Mesendoderm (in vitro differentiated cells): ENCODE results near the gene IKBKE.

Experiments used
- DNase-seq: peaks from one replicate; pipeline ENCODE4 v3.0.0; 2013
- H2AK5ac ChIP-seq: 2 replicates; pipeline ENCODE4 v1.6.1; 2013; ENCODE audit warnings: low read length, inconsistent platforms
- H2BK120ac ChIP-seq: 2 replicates; pipeline ENCODE4 v1.6.1; 2013; ENCODE audit warnings: low read depth, mild to moderate bottlenecking, low read length, moderate library complexity, mixed read lengths
- H2BK15ac ChIP-seq: replicated peaks from 2 replicates; pipeline ENCODE4 v1.6.1; 2013; ENCODE audit warnings: low read depth, mild to moderate bottlenecking, moderate library complexity
- H2BK5ac ChIP-seq: 2 replicates; pipeline ENCODE4 v1.6.1; 2013; ENCODE audit warnings: low read length, inconsistent platforms
- H3K18ac ChIP-seq: 2 replicates; pipeline ENCODE4 v1.6.1; 2013; ENCODE audit warnings: mild to moderate bottlenecking, low read length, mixed read lengths
- H3K23ac ChIP-seq: one replicate; pipeline ENCODE4 v1.6.1; 2013; ENCODE audit warnings: low read length
- H3K27ac ChIP-seq: 2 replicates; pipeline ENCODE4 v1.5.1; 2013; ENCODE audit warnings: low read depth, mild to moderate bottlenecking, inconsistent platforms, low read length, moderate library complexity
- H3K27me3 ChIP-seq: 2 replicates; pipeline ENCODE4 v1.6.1; 2013; ENCODE audit warnings: low read length, control low read depth, mild to moderate bottlenecking, inconsistent platforms; ENCODE audit not compliant: insufficient read depth, poor library complexity
- H3K36me3 ChIP-seq: 2 replicates; pipeline ENCODE4 v1.6.1; 2013; ENCODE audit warnings: low read length, inconsistent platforms; ENCODE audit not compliant: control insufficient read depth, insufficient read depth
- H3K4ac ChIP-seq: one replicate; pipeline ENCODE4 v1.6.1; 2013; ENCODE audit warnings: low read depth, mild to moderate bottlenecking, low read length, moderate library complexity
- H3K4me1 ChIP-seq: 2 replicates; pipeline ENCODE4 v1.6.1; 2013; ENCODE audit warnings: low read depth, low read length, inconsistent platforms; ENCODE audit not compliant: control insufficient read depth
- H3K4me2 ChIP-seq: 2 replicates; pipeline ENCODE4 v1.6.1; 2013; ENCODE audit warnings: low read length
- H3K4me3 ChIP-seq: 2 replicates; pipeline ENCODE4 v1.5.1; 2013; ENCODE audit warnings: mild to moderate bottlenecking, low read length
- H3K56ac ChIP-seq: one replicate; pipeline ENCODE4 v1.6.1; 2013; ENCODE audit warnings: low read length
- H3K79me1 ChIP-seq: 2 replicates; pipeline ENCODE4 v1.6.1; 2013; ENCODE audit warnings: low read length, inconsistent platforms
- H3K79me2 ChIP-seq: 2 replicates; pipeline ENCODE4 v1.6.1; 2013; ENCODE audit warnings: mild to moderate bottlenecking, low read length; ENCODE audit not compliant: control insufficient read depth, insufficient read depth
- H3K9ac ChIP-seq: 2 replicates; pipeline ENCODE4 v1.6.1; 2013; ENCODE audit warnings: low read length, inconsistent platforms
- H4K5ac ChIP-seq: one replicate; pipeline ENCODE4 v1.6.1; 2013; ENCODE audit warnings: low read length
- H4K8ac ChIP-seq: one replicate; pipeline ENCODE4 v1.6.1; 2013; ENCODE audit warnings: low read depth, mild to moderate bottlenecking, control low read depth, low read length, moderate library complexity
- WGBS: extraction: QIAGEN DNeasy Blood & Tissue Kit; methylation state at CpG from one replicate; pipeline ENCODE4 v1.1.7; 2013; ENCODE audit warnings: low lambda C conversion rate, missing lambda C conversion rate; ENCODE audit not compliant: insufficient coverage; ENCODE audit errors: extremely low coverage; 5-methylcytosine and 5-hydroxymethylcytosine counted together

IKBKE gene

GRCh38 chr1:206538901-206539640 lies 68.8 kb downstream of the IKBKE start:
- no peak overlapping the region for H3K23ac ChIP-seq
- no peak overlapping the region for H2BK5ac ChIP-seq
- H3K79me2 ChIP-seq = no peaks in the 10 kb centered on the region
- H3K27me3 ChIP-seq = no peaks in the 10 kb centered on the region
- no peak overlapping the region for H3K4me3 ChIP-seq
- H4K8ac ChIP-seq = no peak overlapping the region
- DNase-seq = no peak
- H3K4me1 ChIP-seq = no peaks in the 10 kb centered on the region
- no peak overlapping the region for H3K18ac ChIP-seq
- no peak overlapping the region for H3K9ac ChIP-seq
- no peak overlapping the region for H3K56ac ChIP-seq
- no peak overlapping the region for H2BK15ac ChIP-seq
- H3K4ac ChIP-seq = no peak overlapping the region
- H3K4me2 ChIP-seq = no peak overlapping the region
- WGBS = no CpG with 5 or more reads among the region's 10 CpGs
- H2AK5ac ChIP-seq = no peak overlapping the region
- H4K5ac ChIP-seq = no peak overlapping the region
- no peaks in the 10 kb centered on the region for H3K36me3 ChIP-seq
- no peaks in the 10 kb centered on the region for H3K79me1 ChIP-seq
- H2BK120ac ChIP-seq = no peak overlapping the region
- H3K27ac ChIP-seq = no peak overlapping the region

- Histone ChIP-seq H2BK120ac (no peak overlapping the region), H3K4ac (no peak overlapping the region), H2BK15ac (no peak overlapping the region), H3K18ac (no peak overlapping the region), H3K27me3 (no peaks in the 10 kb centered on the region), H4K8ac (no peak overlapping the region), H2AK5ac (no peak overlapping the region), H4K5ac (no peak overlapping the region), H3K9ac (no peak overlapping the region), H3K4me2 (no peak overlapping the region), H3K4me1 (no peaks in the 10 kb centered on the region), H2BK5ac (no peak overlapping the region), H3K79me1 (no peaks in the 10 kb centered on the region), H3K56ac (no peak overlapping the region), H3K79me2 (no peaks in the 10 kb centered on the region), H3K23ac (no peak overlapping the region), H3K36me3 (no peaks in the 10 kb centered on the region), H3K27ac (no peak overlapping the region), H3K4me3 (no peak overlapping the region)
- no peak for DNase-seq
- WGBS = no CpG with 5 or more reads among the region's 8 CpGs
Measured at GRCh38 chr1:206540044-206540780, 69.9 kb downstream of the IKBKE start.

GRCh38 chr1:206541236-206541833 lies 71.1 kb downstream of the IKBKE start:
- no peak for DNase-seq
- Histone ChIP-seq H3K4ac (no peak overlapping the region), H2AK5ac (no peak overlapping the region), H3K23ac (no peak overlapping the region), H3K9ac (no peak overlapping the region), H3K56ac (no peak overlapping the region), H3K36me3 (no peaks in the 10 kb centered on the region), H3K4me2 (no peak overlapping the region), H3K18ac (no peak overlapping the region), H2BK120ac (no peak overlapping the region), H2BK15ac (no peak overlapping the region), H3K27ac (no peak overlapping the region), H3K79me2 (no peaks in the 10 kb centered on the region), H3K4me1 (no peaks in the 10 kb centered on the region), H3K27me3 (no peaks in the 10 kb centered on the region), H4K8ac (no peak overlapping the region), H3K4me3 (no peak overlapping the region), H4K5ac (no peak overlapping the region), H2BK5ac (no peak overlapping the region), H3K79me1 (no peaks in the 10 kb centered on the region)
- WGBS = no CpG with 5 or more reads among the region's 7 CpGs

GRCh38 chr1:206544562-206545257 lies 74.4 kb downstream of the IKBKE start:
- no peaks in the 10 kb centered on the region for H3K79me2 ChIP-seq

GRCh38 chr1:206545351-206545750 lies 75.1 kb downstream of the IKBKE start:
- H3K79me2 ChIP-seq = no peaks in the 10 kb centered on the region
- no peak overlapping the region for H2AK5ac ChIP-seq
- no peak overlapping the region for H3K4ac ChIP-seq
- H3K27me3 ChIP-seq = no peaks in the 10 kb centered on the region
- H3K23ac ChIP-seq = no peak overlapping the region
- no peak overlapping the region for H3K9ac ChIP-seq
- no peak overlapping the region for H3K27ac ChIP-seq
- no peak overlapping the region for H4K8ac ChIP-seq
- H3K4me3 ChIP-seq = no peak overlapping the region
- no peak overlapping the region for H2BK15ac ChIP-seq
- no peaks in the 10 kb centered on the region for H3K79me1 ChIP-seq
- H3K4me1 ChIP-seq = no peaks in the 10 kb centered on the region
- H3K56ac ChIP-seq = no peak overlapping the region
- H2BK5ac ChIP-seq = no peak overlapping the region
- H4K5ac ChIP-seq = no peak overlapping the region
- no CpG with 5 or more reads among the region's 1 CpG for WGBS
- no peak overlapping the region for H3K18ac ChIP-seq
- DNase-seq = no peak
- no peak overlapping the region for H2BK120ac ChIP-seq
- no peaks in the 10 kb centered on the region for H3K36me3 ChIP-seq
- no peak overlapping the region for H3K4me2 ChIP-seq

More at GRCh38 chr1:206544562-206545257, 74.4 kb downstream of the IKBKE start:
- Histone ChIP-seq H4K5ac (no peak overlapping the region), H3K56ac (no peak overlapping the region), H3K9ac (no peak overlapping the region), H3K4me3 (no peak overlapping the region), H3K36me3 (no peaks in the 10 kb centered on the region), H3K27ac (no peak overlapping the region), H3K23ac (no peak overlapping the region), H2BK120ac (no peak overlapping the region), H3K18ac (no peak overlapping the region), H3K79me1 (no peaks in the 10 kb centered on the region), H2BK5ac (no peak overlapping the region), H3K4me1 (no peaks in the 10 kb centered on the region), H3K4me2 (no peak overlapping the region), H3K27me3 (no peaks in the 10 kb centered on the region), H2BK15ac (no peak overlapping the region), H3K4ac (no peak overlapping the region), H2AK5ac (no peak overlapping the region), H4K8ac (no peak overlapping the region)
- WGBS = no CpG with 5 or more reads among the region's 9 CpGs
- DNase-seq = peak; percentile 88
